ENCODE results near the gene TSNAXIP1.

DNA sequence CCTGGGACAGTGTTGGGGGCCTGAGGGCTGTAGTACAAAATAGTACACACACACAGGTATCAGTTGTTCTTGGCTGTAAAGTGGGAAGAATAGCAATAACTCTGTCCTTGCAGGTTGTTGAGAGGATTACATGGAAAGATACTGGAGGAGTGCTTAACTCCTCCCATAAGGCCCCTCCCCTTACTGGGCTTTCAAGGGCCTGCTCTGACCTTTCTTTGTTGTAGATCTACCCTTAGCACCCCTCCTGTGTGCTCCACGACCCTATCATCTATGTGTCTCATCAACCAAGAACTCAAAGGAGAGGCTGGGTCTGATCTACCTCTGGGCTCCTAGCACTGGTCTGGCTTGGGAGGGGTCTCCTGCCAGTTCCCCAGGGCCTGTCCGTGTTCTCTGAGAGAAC lies 57.9 kb downstream of the TSNAXIP1 start:
- TF ChIP-seq POLR2AphosphoS5 (IDR thresholded peaks at IDR 0.05; ENCODE audit: low read depth, low read length) (no peak), TAF1 (IDR thresholded peaks at IDR 0.05; ENCODE audit: low read depth, low read length) (no peak), POLR2A (IDR thresholded peaks at IDR 0.05; ENCODE audit: low read depth, low read length) (no peak), POU2F2 (IDR thresholded peaks at IDR 0.05; ENCODE audit: low read depth, low read length) (no peak), PAX5 (IDR thresholded peaks at IDR 0.05; ENCODE audit: insufficient read depth, low read length, severe bottlenecking) (no peak), SPI1 (IDR thresholded peaks at IDR 0.05; ENCODE audit: low read depth, low read length) (no peak)

Measured in GM12891 (cell line).